ENCODE data around the gene MYO1H.
"Not testable (repeated sequence)": the region's sequence is repeated elsewhere in the genome, so short reads cannot be mapped to it uniquely, and the experiment has no call there.

Gene MYO1H

GRCh38 chr12:109343677-109344076, 4.0 kb upstream of the MYO1H start:
- no peak for DNase-seq

DNA sequence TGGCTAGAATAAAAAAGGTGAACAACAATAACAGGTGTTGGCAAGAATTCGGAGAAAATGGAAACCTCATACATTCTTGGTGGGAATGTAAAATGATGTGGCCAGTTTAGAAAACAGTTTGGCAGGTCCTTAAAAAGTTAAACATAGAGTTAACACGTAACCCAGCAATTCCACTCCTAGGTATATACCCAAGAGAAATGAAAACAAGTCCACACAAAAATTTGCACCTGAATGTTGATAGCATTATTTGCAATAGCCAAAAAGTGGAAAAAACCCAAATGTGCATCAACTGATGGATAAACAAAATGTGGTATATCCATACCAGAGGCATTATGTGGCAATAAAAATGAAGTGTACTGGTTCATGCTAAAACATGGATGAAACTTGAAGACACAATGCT, 2.3 kb upstream of the MYO1H start:
- no peak for DNase-seq

- no peak for DNase-seq
Observed at GRCh38 chr12:109346920-109347319, 780 bp upstream of the MYO1H start.

- no peak for DNase-seq
Observed at GRCh38 chr12:109352184-109352583, 4.5 kb downstream of the MYO1H start.

GRCh38 chr12:109356577-109356976, 8.9 kb downstream of the MYO1H start:
- peak; percentile 37 for DNase-seq

DNA sequence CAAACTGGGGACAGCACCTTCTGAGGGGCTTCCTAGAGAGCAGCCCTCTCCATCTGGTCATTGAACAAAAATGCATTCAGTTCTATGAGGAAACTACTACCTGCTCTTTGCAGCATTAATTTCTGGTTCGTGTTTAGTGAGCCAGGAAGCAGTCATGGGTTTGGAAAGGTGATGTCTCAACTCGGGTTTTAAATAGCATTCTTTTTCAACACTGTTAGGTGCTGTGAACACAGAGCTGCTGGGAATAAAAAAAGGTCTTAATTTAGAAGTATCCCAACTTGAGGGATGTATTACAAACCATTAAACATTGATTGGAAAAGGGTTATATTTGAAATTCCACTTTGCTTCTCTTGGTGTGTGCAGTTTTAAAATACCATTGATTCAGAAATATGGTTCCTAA, 9.3 kb downstream of the MYO1H start:
- DNase-seq, result peak; percentile 18

- no peak for DNase-seq
Observed at GRCh38 chr12:109358154-109358869, 10.6 kb downstream of the MYO1H start.

- peak; percentile 27 for DNase-seq
Observed at GRCh38 chr12:109359131-109359690, 11.5 kb downstream of the MYO1H start.

DNA sequence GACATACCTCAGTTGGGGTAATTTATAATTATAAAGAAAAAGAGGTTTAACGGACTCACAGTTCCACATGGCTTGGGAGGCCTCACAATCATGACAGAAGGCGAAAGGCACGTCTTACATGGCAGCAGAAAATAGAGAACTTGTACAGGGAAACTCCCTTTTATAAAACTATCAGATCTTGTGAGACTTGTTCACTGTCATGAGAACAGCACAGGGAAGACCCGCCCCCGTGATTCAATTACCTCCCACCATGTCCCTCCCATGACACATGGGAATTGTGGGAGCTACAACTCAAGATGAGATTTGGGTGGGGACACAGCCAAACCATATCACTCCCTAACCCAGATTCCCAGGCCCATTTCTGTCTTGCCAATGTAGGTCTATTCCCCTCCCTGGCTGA, 22.1 kb downstream of the MYO1H start:
- no peak for DNase-seq

- DNase-seq, result peak; percentile 20
Observed at GRCh38 chr12:109377139-109377685, 29.5 kb downstream of the MYO1H start.

GRCh38 chr12:109378569-109378968, 30.9 kb downstream of the MYO1H start:
- no peak for DNase-seq

GRCh38 chr12:109382031-109382430, 34.3 kb downstream of the MYO1H start:
- no peak for DNase-seq

DNA sequence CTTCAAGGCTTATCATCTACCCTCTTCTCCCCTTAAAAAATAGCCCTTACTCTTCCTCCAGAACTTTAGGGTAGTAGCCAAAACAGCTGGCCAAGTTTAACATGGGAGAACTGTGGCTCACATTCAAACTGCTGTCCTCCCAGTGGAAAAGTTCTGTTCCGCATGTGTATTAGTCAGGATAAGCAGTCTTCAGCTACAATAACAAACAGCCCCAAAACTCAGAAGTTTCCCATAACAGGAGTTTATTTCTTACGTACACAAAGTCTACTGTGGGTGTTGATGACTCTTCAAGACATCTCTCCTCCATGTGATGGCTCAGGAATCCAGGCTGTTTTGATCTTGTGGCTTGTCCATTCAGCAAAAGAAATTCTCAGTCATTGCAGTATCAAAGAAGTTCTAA, 35.5 kb downstream of the MYO1H start:
- DNase-seq, result no peak

DNA sequence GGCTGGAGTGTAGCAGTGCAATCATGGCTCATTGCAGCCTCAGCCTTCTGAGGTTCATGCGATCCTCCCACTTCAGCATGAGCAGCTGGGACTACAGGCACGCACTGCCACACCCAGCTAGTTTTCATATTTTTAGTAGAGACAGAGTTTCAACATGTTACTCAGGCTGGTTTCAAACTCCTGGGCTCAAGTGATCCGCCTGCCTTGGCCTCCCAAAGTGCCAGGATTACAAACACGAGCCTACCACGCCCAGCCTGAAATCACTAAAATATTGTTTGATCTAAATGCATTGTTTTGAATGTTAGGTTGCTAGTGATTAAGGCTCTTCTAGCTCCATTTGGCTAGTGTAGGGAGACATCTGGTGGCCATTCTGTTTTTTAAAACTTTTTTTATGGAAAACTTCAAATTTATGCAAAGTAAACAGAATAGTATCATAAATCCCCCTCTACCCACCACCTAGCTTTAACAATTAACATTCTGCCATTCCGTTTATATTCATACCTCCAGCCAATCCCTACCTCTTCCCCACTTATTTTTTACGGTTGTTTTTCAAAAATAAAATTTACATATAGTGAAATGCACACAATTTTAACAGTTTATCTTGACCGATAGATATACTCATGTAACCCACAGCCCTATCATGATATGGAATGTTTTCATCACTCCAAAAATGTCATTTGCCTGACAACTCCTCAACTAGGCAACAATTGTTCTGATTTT, 37.8 kb downstream of the MYO1H start:
- peak; percentile 61 for DNase-seq

DNA sequence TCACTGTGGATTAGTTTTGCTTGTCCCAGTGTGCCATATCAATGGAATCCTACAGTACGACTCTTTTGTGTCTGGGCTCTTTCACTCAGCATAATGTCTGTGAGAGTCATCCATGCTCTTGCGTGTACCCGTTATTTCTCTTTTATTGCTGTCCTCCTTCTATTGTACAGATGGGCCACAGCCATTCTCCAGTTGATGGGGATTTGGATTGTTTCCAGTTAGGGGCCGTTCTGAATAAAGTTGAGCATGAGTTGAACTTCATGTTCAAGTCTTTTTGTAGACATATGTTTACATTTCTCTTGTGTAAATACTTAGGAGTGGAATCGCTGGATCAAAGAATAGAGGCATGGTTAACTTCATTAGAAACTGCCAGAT, 38.3 kb downstream of the MYO1H start:
- DNase-seq, result no peak

- peak; percentile 69 for DNase-seq
Observed at GRCh38 chr12:109387425-109388166, 39.9 kb downstream of the MYO1H start.

DNA sequence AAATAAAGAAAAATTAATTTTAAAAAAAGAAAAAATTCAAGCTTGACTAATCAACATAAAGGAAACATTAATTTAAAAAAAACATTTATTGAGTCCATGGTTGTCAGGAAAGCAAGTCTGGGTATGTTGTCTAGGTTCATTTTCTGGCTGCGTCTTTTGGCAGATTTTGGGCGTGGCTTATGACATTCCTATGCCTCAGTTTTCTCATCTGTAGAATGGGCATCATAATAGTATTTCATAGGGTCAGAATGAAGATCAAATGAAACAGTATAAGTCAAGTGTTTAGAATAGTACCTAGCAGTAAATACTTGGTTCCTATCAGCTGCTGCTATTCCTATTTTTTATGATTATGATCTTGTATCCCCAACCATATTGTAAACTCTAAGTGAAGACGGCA, 40.5 kb downstream of the MYO1H start:
- no peak for DNase-seq

DNA sequence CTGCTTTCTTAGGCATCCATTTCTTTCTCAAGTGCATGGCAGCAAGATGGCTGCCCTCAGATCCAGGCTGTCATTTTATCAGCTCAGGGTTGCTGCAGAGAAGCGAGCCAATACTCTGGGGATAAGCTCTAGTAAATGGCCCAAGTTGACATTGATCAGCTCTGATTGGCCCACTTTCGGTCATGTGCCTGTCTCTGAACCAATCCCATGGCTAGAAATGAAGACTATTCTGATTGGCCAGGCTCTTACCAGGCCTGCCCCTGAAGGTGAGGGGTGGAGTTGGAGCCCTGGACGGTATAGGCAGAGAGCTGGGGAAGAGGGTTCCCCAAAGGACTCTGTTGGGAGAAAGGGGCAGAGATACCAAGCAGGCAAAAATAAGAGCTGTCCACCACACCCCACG, 41.4 kb downstream of the MYO1H start:
- no peak for DNase-seq

DNA sequence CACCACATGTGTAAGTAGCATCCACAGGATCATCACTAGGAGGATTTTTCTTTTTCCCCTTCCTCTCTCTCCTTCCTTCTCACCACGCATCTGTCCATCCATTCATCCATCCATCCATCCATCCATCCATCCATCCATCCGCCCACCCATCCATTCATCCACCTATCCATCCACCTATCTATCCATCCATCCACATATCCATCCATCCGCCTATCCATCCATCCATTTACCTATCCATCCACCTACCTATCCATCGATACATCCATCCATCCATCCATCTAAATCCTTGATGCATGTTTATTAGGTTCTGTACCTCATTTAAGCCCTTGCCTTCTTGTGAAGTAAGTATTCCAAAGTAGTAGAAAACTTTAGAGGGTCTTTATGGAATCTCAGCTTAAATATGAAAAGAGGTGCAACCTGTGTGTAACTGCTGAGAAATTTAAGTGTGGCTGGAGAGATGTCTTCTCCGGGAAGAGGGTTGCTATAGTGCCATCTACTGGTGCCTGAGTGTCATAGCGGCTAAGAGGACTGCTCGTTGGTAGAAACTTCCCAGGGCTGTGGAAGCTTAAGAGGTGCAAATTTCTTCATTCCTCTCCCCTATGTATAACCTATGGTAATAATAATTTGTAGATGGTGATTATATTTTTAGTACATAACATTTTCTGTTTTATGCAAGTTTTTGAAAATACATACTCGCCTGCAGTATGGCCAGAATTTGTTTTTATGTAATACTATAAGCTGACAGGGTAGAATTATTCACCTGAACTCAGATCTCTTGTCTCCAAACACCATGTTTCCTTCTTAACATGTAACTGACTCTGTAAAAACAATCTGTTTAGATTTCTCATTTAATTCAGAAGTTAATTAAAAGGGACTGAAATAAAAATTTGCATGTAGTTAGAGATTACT, 46.0 kb downstream of the MYO1H start:
- peak; percentile 44 for DNase-seq

GRCh38 chr12:109394891-109395290, 47.2 kb downstream of the MYO1H start:
- no peak for DNase-seq

DNA sequence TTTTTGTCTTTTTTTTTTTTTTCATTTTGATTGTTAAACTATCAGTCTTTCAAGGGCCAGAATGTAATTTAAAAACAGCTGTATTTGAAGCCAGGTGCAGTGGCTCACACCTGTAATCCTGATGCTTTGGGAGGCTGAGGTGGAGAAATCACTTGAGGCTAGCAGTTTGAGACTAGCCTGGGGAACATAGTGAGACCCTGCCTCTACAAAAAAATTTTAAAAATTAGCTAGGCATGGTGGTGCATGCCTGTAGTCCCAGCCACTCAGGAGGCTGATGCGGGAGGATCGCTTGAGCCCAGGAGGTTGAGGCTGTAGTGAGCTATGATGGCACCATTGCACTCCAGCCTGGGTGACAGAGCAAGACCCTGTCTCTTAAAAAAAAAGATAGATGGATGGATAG, 57.1 kb downstream of the MYO1H start:
- DNase-seq, result not testable (repeated sequence)

GRCh38 chr12:109406147-109406546, 58.4 kb downstream of the MYO1H start:
- DNase-seq, result not testable (repeated sequence)

Measured in NCI-H146 (cell line).